ENCODE data around the gene PKMYT1.

Gene PKMYT1

DNA sequence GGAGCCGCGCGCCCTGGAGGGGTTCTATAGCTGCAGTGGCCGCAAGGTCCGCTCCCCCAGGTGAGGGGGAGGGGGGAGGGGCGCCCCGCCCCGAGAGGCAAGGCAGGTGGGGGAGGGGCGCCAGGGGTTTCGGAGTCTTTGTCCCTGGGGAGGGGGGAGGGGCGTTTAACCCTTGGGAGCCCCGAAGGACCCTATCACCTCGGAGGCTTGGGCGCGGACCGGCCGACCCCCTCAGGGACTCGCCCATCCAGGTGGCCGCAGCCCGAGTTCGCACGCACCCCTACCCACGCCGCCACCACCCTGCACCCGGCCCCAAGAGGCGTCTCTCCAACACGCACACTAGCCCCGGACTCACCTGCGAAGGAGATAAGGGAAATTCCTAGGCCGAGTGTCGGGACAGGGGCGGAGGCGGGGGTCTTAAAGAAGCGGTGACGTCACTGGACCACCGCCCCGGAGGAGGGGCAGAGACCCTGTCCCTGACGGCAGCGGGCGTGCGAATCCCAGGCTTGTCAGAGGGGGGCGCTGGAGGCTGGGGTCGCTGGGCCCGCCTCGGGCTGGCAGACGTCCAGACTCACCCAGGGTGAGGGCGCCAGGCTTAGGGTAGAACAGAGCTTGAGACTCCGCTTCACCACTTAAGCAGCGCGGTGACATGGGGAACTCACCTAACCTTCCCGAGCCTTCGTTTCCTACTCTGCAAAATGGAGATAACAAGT is 37.7 kb upstream of the PKMYT1 start, which contains the start of gene CLDN6:
Gene CLDN6, minus strand, starts transcription at position 390 of the 713 bp plus-strand sequence. CDS start 2,162 bp downstream, outside the sequence.
- no peak for DNase-seq

DNA sequence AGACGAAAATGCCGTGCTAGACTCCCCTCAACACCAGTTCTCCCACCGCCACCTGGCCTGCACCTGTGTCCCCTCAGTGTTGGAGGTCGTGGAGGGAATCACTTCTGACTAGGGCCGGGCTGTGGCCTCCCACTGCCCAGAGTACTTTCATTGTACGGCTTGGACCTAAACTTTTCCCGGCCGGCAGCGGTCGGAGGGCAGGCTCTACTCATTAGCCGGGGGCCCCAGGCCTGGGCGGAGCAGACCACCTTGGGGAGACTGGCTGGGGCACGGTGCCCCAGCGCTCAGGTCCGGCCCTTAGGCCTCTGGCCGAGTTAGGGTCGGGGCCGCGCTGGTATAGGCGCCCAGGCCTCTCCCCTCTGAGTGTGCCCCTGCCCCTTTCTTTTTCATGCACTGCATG is 37.1 kb upstream of the PKMYT1 start:
- no peak for DNase-seq

DNA sequence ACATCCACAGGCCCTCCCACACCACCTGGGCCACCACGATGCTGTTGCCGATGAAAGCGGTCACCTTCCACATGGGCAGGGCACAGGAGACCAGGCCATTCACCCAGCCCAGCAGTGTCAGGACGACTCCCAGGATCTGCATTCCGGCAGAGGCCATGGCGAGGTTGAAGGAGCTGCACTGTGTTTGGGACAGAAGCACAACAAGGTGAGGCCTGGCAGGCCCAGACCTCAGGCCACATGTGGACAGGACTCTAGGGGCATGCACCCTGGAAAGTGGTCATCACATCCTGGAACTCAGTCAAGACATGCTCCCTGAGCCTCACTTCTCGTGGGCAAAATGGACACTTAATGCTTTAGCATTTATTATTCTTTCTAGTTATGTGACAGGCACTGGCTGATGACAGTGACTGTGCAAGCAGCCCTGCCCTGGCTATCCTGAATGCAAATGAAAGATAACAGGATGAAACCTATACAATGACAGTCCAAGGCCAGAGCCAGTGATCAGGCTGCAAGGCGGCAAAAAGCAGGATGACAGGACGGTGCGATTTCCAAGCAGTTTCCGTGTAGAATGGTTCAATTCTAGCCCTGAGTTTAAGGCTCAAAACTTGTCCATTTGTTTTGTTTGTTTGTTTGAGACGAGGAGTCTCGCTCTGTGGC is 35.7 kb upstream of the PKMYT1 start:
- no peak for DNase-seq

DNA sequence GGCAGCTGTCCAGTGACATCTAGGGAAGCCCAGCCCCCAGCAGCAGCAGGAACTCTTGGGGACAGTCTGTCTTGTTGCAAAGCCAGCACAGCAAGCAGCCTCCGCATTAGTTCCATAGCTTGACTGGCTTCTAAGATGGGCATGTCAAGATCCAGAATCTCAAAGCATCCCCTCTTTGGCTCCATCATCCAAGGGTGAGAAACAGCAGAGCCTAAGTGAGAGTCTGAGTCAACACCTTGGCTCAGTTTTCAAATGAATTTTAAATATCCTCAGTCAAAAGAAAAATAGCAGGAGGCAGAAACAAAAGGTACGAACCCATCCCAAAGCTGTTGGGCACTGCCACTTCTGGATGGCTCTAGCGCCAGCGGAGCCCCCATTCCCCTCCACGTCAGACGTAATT is 34.7 kb upstream of the PKMYT1 start:
- no peak for DNase-seq

DNA sequence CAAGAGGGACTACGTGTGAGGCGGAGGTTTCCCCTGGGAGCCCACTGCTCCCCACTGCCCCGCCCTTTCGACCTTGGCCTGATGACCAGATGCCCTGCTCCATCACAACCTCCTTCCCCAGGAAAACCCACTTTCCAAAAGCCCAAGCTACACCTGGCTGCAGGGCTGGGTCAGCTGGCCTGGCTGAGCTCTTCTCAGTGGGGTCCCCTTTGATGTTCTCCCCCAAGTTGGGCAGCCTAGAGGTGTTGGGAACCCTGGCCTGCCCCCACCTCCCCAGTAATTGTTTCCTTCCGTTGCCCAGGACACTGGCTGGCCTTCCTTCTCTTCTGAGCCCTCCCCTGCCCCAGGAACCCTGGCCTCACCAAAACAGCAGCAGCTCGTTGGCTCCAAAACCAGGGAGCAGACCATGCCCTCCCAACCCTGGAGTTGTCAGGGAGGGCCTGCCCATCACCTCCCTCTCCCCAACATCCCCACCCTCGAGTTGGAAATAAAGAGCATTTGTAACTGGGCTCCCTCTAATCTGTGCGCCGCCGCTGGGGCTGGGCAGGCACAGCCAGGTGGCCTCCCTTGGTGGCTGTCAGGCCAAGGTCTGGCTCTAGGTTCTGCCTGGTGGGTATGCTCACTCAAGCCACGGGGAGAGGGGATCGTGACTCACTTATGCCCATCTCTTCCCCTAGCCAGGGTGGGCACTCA is 33.9 kb upstream of the PKMYT1 start:
- no peak for DNase-seq

DNA sequence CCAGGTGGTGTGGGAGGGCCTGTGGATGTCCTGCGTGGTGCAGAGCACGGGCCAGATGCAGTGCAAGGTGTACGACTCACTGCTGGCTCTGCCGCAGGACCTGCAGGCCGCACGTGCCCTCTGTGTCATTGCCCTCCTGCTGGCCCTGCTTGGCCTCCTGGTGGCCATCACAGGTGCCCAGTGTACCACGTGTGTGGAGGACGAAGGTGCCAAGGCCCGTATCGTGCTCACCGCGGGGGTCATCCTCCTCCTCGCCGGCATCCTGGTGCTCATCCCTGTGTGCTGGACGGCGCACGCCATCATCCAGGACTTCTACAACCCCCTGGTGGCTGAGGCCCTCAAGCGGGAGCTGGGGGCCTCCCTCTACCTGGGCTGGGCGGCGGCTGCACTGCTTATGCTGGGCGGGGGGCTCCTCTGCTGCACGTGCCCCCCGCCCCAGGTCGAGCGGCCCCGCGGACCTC is 33.3 kb upstream of the PKMYT1 start:
- DNase-seq, result no peak

DNA sequence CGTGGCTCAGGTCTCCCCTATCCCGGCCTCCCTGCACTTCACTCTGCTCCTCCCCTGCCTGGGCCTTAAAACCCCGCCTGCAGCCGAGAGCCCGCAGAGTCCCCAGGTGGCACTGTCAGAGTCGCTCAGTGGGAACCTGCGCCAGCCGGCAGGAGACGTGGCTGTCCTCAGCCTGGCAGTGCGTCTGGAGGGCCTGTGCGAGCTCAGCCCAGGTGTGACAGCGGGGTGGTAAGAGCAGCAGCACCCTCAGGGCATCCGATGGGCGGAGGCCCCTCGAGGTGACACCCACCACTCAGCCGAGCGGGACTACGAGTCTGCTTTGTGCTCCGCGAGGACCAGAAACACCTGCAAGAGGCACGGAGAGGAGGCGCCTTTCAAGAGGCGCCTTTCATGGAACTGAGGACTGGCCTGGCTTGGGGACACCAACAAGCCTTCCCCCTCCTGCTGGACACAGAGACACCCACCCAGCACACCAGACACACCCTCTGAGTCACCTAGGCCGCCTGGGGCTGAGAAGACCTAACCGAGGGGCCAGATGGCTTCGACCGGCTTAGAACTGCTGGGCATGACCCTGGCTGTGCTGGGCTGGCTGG is 32.7 kb upstream of the PKMYT1 start, which contains the start of gene CLDN9:
Gene CLDN9, plus strand, starts transcription at position 96 of the 593 bp plus-strand sequence. Its CDS starts 440 bp downstream, at position 536.
- no peak for DNase-seq

DNA sequence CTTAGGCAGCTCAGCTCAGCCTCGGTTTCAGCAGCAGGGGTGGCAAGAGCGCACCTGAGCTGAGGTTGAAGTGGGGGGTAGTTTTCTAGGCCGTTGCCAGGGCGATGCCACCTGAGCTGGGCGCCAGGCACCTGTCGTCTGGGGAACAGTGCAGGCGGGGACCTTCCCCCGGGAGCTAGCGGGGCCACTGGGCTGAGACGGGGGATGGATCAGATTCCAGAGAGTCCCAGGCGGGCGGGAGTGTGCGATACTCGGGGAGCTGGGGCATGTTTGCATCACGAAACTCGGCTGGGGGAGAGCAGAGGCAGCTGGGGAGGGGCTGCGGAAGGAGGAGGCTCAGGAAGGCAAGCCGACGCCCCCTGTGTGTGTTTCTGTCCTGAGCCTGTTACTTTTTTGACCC is 32.0 kb upstream of the PKMYT1 start:
- no peak for DNase-seq

DNA sequence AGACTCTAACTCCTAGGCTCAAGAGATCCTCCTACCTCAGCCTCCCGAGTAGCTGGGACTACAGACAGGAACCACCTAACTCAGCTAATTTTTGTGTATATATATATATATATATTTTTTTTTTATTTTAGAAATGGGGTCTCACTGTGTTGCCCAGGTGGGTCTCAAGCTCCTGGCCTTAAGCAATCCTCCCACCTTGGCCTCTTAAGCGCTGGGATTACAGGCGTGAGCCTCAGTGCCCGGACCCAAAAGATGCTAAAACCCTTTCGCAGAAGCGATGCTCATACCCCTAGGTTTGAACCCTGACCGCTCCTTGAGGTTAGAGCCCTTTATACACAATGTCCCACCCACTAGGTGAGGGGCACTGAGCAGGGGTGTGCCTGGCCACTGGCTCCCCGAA is 30.3 kb upstream of the PKMYT1 start:
- DNase-seq, result no peak

DNA sequence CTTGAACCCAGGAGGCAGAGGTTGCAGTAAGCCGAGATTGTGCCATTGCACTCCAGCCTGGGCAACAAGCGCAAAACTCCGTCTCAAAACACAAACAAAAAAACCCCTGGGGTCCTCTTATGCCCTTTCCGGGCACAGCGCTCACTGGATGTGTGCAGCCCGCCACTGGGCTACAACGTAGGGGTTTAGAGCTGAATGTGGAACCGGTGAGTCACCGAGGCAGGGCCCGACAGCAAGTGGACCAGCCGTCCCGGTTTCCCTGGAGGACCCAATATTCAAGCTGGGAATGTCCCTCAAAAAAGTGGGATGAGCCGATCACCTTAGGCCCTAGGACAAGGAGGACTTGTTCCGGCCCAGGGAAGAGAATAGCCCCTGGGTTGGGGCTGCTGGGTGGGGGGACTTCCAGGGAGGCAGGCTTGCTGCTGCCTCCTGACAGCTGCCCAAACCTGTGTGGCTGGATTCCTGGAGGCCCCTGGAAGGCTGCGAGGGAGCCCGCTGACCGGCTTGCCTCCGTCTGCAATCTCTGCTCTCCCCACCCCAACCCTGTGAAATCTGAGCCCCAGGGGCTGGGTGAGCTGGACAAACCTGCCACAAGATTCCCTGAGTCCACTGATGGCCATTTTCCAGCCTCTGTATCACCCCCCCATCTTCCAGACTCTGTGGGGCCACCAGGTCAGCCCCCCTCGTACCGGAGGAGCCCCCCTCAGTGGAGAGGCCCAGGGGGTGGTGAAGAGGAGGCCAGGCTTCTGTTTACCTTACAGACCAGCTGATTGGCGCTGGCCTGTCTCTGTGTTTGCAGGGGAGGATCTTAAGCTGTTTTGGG is 29.5 kb upstream of the PKMYT1 start:
- DNase-seq, result no peak

DNA sequence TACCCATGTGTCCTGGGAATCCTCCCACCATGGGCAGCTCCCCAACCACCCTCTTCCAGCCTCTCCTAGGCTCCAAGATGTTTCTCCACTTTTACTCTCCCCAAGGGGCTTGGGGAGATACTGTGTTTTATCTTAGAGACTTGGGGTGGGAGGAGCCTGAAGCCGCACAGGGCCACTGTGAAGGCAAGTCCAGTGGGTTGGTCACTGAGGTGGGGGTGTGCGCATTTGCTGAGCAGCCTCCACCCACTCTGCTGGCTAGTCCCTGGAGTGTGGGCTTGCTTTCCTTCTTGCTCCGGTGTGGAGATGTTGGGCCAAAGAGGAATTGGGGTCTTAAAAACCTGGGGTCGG is 28.4 kb upstream of the PKMYT1 start:
- DNase-seq, result no peak

DNA sequence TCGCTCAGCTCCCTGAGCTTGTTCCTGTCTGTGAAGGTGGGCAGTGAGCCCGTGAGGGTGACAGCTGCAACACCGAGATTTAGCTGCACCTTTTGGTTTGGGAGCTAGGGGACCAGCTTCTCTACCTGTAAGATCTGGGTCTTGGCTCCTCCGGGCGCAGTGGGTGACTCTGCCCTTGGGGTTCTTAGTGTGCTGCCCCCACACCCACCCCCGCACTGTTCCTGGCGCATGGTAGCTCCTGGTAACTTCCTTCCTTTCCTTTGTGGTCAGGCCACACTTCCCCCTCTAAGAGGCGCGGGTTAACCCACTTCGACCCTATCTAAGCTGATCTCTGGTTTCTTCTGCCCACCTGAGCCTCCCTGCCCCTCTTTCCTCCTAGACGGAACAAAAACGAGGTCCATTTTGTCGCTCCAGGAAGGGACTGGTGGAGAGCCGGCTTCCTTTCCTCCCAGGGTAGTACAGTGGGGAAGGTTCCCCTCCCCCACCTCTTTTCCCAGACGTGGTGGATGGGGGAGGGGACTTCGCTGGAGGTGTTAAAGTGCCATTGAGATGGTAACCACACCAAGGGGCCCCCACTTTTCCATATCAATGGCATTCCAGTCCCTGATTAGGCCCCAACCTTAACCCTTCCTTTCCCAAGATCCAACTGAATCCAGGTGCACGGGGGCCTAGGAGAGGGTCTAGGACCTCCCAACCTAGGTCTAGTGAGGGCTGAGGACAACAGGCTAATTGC is 27.9 kb upstream of the PKMYT1 start:
- DNase-seq, result no peak

DNA sequence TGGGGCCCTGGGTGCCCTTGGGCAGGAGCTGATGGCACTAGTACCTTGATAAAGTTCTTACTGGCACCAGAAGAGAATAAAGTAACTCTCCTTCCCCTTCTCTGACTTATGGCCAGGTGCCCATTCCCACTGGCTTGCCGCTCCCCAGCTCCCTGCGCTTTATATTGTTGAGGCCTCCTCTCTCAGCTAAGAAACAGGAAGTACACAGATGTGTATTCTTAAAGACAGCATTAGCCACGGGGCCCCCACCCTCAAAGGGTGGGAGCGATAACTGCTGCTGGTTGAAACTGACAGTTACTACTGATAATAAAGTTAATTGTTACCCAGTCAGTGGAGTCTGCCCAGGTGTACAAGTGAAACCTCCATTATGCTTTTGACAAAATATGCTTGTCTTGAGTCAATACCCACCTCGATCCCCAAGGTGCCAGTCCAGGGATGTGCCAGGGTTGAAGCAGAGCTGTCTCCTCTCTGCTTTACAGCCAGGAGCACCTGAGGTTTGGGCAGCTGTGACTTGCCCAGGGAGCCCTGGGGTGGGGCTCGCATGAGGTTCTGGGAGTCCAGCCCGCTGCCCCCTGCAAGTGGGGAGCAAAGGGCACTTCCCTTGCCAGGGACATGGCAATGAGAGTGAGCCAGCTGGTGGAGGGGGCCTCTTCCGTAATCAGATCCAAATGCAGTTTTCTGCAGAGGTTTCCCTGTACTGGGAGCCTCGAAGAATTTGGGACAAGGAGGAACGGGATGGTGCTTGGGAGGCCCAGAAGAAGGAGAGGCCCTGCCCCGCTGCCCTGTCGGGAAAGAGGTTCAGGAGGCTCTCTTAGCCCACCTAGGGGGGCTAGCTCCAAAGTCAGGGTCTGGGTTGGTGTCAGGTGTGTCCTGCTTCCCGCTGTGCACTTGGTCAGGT is 27.1 kb upstream of the PKMYT1 start:
- DNase-seq, result no peak

DNA sequence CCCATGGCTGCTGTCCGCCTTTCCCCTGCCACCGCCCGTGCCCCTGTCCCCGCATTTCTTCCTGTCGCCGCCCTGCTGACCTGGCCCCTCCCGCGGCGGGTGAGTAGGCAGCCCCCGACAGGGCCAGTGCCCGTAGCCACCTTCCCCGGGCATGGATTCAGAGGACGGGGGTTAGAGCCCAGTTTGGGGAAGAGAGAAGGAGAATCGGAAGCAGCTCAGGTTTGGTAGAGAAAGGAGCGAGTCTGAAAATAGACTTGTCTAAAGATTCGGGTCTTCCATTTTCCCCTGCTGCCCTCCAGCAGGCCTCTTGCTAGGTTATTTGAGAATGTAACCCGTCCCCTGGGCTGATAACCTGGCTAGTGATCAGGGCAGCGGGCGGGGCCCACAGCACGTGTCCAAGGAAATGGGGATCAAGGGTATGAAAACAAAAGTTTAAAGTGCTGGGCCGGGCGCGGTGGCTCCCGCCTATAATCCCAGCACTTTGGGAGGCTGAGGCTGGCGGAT is 24.6 kb upstream of the PKMYT1 start:
- no peak for DNase-seq

DNA sequence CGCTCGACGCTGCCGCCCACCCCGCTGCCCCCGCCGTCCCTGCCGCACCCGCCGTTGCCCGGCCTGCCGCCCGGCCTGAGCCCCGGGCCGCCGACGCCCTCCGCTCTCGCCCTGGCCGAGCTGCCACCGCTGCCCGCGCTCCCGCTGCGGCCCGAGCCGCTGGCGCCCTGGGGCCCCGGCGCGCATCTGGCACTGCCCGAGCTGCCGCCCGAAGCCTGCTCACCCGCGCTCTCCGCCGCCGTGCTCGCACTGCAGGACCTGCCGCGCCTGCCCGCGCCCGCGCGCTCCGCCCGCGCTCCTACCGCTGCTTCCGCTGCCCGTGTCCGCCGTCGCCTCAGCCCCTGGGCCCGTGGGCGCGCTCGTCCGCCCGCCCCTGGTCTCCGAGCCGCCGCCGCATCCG is 24.1 kb upstream of the PKMYT1 start:
- DNase-seq, result no peak

DNA sequence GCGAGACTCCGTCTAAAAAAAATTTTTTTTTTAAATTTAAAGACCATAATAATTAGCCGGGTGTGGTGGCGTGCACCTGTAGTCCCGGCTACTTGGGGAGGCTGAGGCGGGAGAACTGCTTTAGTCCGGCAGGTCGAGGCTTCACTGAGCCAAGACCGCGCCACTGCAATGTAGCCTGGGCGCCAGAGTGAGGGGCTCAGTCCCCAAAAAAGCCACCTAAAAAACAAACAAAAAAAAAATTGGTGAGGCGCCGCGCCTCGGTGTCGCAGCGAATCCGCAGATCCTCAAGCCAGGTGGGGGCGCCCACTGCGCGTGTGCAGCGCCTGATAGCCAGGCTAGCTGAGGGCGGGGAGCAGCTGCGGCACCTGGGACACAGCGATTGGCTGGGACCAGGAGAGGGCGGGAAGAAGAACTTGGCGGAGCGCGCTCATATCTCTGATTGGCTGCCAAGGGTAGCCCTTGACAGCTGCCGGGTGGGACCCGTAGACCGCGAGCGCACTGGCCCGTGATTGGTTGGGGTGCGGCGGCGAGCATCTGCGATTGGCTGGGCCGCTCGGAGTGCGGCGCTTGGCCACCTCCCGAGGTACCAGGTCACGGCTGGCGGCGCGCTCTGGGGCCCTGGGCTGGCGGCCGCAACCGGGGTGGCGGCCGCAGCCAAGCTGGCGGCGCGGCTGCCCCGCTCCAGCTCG is 23.5 kb upstream of the PKMYT1 start:
- peak; percentile 98 for DNase-seq

DNA sequence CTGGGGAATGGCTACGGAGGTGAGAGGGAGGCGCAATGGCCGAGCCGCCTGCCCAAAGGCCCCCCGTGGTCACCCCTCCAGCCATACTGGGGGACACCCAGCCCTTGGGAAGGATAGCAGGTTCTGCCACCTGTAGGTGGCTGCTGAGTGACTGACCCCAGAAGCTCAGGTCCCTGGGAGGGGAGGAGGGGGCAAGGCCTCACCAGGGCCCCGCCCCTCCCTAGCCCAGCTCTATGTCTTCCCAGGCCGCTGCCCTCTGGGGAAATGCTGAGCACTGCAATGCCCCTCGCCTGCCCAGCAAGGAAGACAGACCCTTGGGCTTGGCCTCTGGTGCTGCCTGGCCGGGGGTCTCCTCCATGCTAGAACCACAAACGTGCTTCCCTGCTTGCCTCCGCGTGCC is 21.1 kb upstream of the PKMYT1 start:
- DNase-seq, result no peak

DNA sequence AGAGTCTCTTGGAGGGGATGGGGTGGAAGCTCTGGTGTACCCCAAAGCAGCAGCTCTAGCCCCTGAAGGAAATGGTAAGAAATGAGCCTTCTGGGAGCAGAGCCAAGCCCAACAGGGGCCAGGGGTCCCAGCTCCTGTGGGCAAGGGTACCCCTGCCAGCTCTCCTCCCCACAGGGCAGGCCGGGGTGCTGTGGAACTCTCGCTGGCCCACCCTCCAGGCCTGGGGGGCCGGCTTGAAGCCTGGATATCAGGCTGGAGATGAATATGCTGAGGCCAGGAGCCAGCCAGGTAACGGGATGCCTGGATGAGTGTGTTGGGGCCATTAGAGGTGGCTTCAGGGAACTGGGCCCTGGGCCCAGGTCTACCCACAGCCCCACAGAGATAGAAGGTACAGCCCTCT is 20.3 kb upstream of the PKMYT1 start:
- no peak for DNase-seq

DNA sequence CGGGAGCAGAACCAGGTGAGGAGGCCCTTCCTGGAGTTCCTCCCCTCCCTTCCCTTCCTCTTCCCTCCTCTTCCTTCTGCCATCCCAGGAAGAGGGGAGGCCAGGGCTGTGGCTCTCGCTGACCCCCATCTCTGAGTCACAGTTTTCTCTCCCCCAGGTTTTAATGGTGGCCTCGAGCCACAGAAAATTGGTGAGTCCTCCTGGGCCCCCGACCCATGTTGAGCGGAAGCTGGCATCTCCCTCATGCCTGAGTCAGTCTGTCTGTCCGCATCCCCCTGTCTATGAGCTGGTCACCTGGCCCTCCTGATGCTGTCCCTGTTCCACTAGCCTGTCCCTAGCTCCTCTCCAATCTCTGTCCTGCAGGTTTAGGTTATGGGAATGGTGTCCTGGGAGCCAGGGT is 19.7 kb upstream of the PKMYT1 start:
- DNase-seq, result no peak

DNA sequence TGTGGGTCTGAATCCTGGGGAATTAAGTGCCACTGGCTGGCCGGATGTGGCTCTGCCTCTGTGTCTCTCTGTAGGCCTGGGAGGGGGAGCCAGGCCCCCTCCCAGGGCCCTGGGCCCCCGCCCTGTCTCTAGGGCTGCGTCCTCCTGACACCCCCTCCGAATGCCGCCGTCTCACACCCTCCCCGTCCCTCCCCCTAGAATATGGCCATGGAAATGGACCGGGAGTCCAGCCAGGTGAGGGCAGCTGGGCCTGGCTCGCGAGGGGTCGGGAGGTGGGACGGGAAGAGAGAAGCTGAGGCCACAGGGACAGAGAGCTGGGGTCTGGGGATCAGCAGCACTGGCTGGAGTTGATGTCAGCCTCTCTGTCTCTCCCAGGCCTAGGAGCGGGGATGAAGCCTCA is 16.1 kb upstream of the PKMYT1 start:
- no peak for DNase-seq
